Mucosa of stomach (tissue), 1 donor: ENCODE results near the gene UBE2L5.

Experiments used
- H3K27me3 ChIP-seq: one replicate; pipeline ENCODE4 v1.7.0; 2013; ENCODE audit warnings: mild to moderate bottlenecking, low read length; ENCODE audit not compliant: control insufficient read depth, insufficient read depth
- H3K36me3 ChIP-seq: one replicate; pipeline ENCODE4 v1.7.0; 2013; ENCODE audit warnings: low read length; ENCODE audit not compliant: control insufficient read depth, insufficient read depth
- H3K4me1 ChIP-seq: one replicate; pipeline ENCODE4 v1.7.0; 2013; ENCODE audit warnings: mild to moderate bottlenecking, low read length; ENCODE audit not compliant: control insufficient read depth, insufficient read depth
- H3K4me3 ChIP-seq: one replicate; pipeline ENCODE4 v1.7.0; 2013; ENCODE audit warnings: low read length
- H3K9ac ChIP-seq: one replicate; pipeline ENCODE4 v1.7.0; 2013; ENCODE audit warnings: mild to moderate bottlenecking, low read length, moderate library complexity
- H3K9me3 ChIP-seq: one replicate; pipeline ENCODE4 v1.7.0; 2013; ENCODE audit warnings: mild to moderate bottlenecking, low read length, moderate library complexity; ENCODE audit not compliant: control insufficient read depth
- donor health status: Pancreatic carcinoma.

The UBE2L5 gene

DNA sequence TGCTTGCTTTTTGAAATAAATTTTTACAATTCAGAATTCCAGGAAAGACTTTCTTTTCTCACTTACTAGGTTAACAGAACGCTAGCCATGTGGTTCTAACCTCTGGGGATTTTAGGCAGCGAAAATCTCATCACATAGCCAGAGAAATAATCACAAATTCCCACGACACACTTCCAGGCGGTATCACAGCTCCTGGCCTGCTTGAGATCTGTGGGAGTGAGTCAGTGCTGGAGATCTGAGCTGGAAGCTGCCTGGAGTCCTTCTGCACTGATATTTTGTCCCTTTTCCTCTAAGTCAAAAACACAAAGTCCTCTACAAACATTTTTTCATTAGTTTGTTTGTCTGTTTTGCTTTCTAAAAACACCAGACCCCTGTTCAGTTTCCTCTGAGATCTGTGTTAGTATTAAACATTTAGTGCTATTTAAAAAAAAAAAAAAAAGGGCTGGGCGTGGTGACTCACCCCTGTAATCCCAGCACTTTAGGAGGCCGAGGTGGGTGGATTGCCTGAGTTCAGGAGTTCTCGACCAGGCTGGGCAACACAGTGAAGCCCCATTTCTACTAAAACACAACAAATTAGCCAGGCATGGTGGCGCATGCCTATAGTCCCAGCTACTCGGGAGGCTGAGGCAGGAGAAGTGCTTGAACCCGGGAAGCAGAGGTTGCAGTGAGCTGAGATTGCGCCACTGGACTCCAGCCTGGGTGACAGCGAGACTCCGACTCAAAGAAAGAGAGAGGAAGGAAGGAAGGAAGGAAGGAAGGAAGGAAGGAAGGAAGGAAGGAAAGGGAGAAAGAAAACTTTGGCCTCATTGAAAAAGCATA lies 12.2 kb upstream of the UBE2L5 start:
- H3K4me3 ChIP-seq: no peak overlapping the region
- no peaks in the 10 kb centered on the region for H3K27me3 ChIP-seq
- peaks cover 3% of the 10 kb centered on the region for H3K4me1 ChIP-seq
- no peak overlapping the region for H3K9ac ChIP-seq
- H3K36me3 ChIP-seq: no peaks in the 10 kb centered on the region
- H3K9me3 ChIP-seq: no peaks in the 10 kb centered on the region

GRCh38 chr13:30410705-30411125 lies 11.6 kb upstream of the UBE2L5 start:
- Histone ChIP-seq H3K4me3 (no peak overlapping the region), H3K27me3 (no peaks in the 10 kb centered on the region), H3K9me3 (no peaks in the 10 kb centered on the region), H3K36me3 (no peaks in the 10 kb centered on the region), H3K4me1 (peaks cover 3% of the 10 kb centered on the region), H3K9ac (no peak overlapping the region)

- Histone ChIP-seq H3K9ac (no peak overlapping the region), H3K36me3 (no peaks in the 10 kb centered on the region), H3K4me1 (peaks cover 3% of the 10 kb centered on the region), H3K4me3 (no peak overlapping the region), H3K9me3 (no peaks in the 10 kb centered on the region), H3K27me3 (no peaks in the 10 kb centered on the region)
These were observed 9.9 kb upstream of the UBE2L5 start for GRCh38 chr13:30412346-30412745.

DNA sequence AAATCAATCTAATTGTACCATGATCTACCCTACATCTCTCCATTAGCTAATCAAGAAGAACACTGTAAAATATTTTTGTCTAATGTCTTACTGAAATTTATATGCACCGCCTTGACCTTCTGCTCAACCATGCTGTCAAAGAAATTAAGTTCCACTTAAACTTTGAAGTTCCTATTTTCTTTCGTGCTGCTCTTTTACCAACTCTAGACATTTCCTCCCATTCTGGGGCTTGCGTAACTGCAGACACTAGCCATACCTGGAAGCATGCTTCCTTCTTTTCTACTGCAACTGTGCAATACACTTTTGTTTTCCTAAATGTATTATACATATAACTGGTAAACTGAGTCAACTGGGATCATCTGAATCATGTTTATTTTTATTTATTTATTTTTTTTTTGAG lies 8.5 kb upstream of the UBE2L5 start:
- no peaks in the 10 kb centered on the region for H3K9me3 ChIP-seq
- no peaks in the 10 kb centered on the region for H3K36me3 ChIP-seq
- no peak overlapping the region for H3K4me3 ChIP-seq
- H3K27me3 ChIP-seq: no peaks in the 10 kb centered on the region
- H3K9ac ChIP-seq: no peak overlapping the region
- no peaks in the 10 kb centered on the region for H3K4me1 ChIP-seq

- no peaks in the 10 kb centered on the region for H3K9me3 ChIP-seq
- H3K9ac ChIP-seq: no peak overlapping the region
- H3K4me1 ChIP-seq: peaks cover under 1% of the 10 kb centered on the region
- no peak overlapping the region for H3K4me3 ChIP-seq
- no peaks in the 10 kb centered on the region for H3K36me3 ChIP-seq
- peaks cover 1% of the 10 kb centered on the region for H3K27me3 ChIP-seq
These were observed 6.8 kb upstream of the UBE2L5 start for GRCh38 chr13:30415430-30416030.

- H3K9ac ChIP-seq: no peak overlapping the region
These were observed 5.8 kb upstream of the UBE2L5 start for GRCh38 chr13:30416471-30416870.

DNA sequence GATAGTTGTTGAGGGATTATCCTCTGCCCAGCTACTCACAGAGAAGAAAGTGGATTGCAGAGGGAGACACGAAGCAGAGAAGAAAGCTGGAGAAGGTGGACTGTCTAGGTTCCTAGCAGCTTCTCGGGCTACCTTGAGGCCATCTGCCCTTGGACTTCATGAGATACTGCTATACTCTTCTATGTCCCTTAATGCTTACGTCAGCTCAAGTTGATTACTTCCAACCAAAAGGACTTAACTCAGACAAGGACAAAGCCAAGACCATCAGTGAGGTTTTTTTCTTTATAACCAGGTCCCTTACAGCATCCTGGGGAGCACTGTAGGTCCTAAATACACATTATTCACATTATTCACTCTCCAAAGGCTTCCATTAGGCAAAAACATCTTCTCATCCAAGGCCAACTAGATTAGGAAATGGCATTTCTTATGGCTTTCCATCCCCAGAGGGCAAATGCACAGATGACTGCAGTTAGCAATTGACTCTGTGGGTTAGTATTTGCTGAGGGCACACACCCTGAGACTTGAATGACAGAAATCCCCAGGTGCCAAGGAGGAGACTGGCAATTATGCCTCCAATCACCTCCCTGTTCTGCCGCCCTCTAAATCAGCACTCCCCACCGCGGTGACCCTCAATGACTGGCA lies 4.1 kb upstream of the UBE2L5 start:
- H3K4me1 ChIP-seq: peaks cover 9% of the 10 kb centered on the region
- H3K27me3 ChIP-seq: peaks cover 6% of the 10 kb centered on the region
- no peaks in the 10 kb centered on the region for H3K9me3 ChIP-seq

More at GRCh38 chr13:30416471-30416870, 5.8 kb upstream of the UBE2L5 start:
- Histone ChIP-seq H3K36me3 (no peaks in the 10 kb centered on the region), H3K4me1 (peaks cover 9% of the 10 kb centered on the region), H3K27me3 (peaks cover 6% of the 10 kb centered on the region), H3K4me3 (no peak overlapping the region), H3K9me3 (no peaks in the 10 kb centered on the region)

DNA sequence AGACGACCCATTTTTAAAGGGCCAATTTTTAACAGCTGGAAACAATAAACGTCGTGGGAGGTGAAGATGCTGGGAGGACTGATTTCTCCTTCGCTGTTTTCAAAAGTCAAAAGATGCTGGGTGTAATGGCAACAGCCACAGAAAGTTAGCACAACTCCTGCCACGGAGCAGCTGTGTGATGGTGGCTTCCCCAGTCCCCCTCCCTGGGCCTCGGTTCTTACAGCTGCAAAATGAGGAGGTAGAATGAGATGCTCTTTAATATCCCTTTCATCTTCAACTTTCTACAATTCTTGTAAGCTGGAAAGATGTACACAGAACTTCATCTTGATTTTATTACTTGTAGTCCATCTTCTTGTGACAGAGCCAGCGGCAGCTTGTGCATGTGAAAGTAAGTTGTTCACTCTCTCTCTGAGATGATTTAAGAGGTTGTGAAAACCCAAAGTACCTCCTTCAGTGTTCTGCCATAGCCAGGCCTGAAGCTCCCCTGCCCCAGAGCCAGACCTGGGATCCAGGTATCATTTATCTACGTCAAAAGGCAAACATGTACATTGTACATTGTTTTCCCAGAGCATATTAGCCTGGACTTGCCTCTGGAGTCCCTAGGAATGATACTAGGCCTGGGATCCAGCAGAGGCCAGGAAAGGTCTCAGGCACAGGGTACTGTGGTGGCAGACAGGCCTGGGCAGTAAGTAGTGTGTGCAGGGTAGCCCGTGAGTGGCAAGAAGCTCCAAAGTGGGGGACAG lies 3.4 kb upstream of the UBE2L5 start:
- Histone ChIP-seq H3K27me3 (peaks cover 6% of the 10 kb centered on the region), H3K4me1 (peaks cover 9% of the 10 kb centered on the region), H3K9me3 (no peaks in the 10 kb centered on the region), H3K36me3 (no peaks in the 10 kb centered on the region), H3K4me3 (no peak overlapping the region), H3K9ac (no peak overlapping the region)

More for the DNA sequence above, 4.1 kb upstream of the UBE2L5 start:
- no peak overlapping the region for H3K9ac ChIP-seq
- no peak overlapping the region for H3K4me3 ChIP-seq
- H3K36me3 ChIP-seq: no peaks in the 10 kb centered on the region

GRCh38 chr13:30421093-30422053 lies 920 bp upstream of the UBE2L5 start:
- H3K36me3 ChIP-seq: no peaks in the 10 kb centered on the region
- H3K4me1 ChIP-seq: peaks cover 9% of the 10 kb centered on the region
- H3K4me3 ChIP-seq: no peak overlapping the region
- no peaks in the 10 kb centered on the region for H3K9me3 ChIP-seq
- H3K27me3 ChIP-seq: peaks cover 6% of the 10 kb centered on the region
- H3K9ac ChIP-seq: peak overlapping the region; percentile 78

- H3K4me3 ChIP-seq: no peak overlapping the region
- no peak overlapping the region for H3K9ac ChIP-seq
These were observed 1.6 kb downstream of the UBE2L5 start for GRCh38 chr13:30423891-30424290.

DNA sequence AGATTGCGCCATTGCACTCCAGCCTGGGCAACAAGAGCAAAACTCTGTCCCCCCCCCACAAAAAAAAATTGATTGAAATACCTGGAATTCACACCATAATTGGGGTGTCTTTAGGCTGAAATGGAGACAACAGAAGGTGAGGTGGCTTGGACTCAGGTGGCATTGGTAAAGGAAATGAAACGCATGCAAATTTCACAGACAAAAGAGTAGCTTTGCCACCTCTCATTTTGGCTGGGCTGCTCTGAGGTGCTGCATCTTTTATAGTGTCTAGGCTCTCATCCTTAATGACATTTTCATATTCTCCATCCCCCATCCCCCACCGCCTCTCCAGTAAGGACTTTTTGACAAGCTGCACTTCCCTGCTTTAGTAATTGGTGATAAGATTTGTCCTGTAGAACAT lies 6.9 kb downstream of the UBE2L5 start:
- H3K4me3 ChIP-seq: no peak overlapping the region
- no peak overlapping the region for H3K9ac ChIP-seq
- no peaks in the 10 kb centered on the region for H3K4me1 ChIP-seq
- no peaks in the 10 kb centered on the region for H3K9me3 ChIP-seq
- H3K36me3 ChIP-seq: no peaks in the 10 kb centered on the region
- H3K27me3 ChIP-seq: no peaks in the 10 kb centered on the region

More at GRCh38 chr13:30423891-30424290, 1.6 kb downstream of the UBE2L5 start:
- peaks cover 6% of the 10 kb centered on the region for H3K27me3 ChIP-seq
- H3K9me3 ChIP-seq: no peaks in the 10 kb centered on the region
- H3K36me3 ChIP-seq: no peaks in the 10 kb centered on the region
- peaks cover 9% of the 10 kb centered on the region for H3K4me1 ChIP-seq
